Measurements from ENCODE around the gene CENPP. TPM values are rescaled to one million over a fixed set of nuclear protein-coding genes. Genes with fewer than 3 reads are reported as not detected.

CENPP gene
- total RNA-seq, 1 experiment from 2014 or later: 8.3 TPM

DNA sequence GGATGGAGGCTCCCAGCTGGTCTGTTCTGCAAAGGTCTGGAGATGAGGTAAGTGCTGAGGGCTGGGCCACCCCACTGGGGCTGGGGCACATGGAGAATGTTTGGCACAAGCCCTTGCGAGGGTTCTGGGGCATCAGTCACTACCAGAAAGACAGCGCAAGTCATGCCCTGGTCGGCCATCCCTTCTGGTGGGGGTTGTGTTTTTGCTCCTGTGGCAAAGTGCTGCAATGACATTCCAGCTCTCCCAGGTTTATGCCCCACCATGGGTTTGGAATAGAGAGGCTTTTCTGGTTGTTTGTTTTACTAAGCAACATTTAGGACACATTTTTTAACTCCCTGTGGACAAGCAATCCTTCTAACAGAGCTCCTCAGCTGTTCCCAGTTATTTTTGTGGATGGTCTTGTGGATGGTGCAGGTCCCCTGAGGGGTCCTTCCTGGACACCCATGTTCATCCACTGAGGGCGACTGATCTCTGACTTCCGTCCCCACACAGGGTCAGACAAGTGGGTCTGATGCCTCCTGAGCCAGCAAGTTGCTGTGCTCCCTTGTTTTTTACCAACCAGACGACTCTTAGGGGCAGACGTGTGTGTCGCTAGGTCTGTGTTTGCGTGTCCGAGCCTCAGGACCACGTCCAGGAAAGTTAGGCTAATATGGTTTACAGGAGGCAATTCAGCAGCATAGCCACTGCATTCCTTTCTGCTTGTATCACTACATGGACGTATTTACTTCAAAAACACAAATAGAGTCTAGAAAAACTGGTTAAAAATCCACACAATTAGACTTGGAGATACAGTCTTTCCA, 274.9 kb downstream of the CENPP start:
- Histone ChIP-seq H4K20me1 (ENCODE audit: low read length) (no peaks in the 10 kb centered on the region), H3K4me1 (ENCODE audit: insufficient read depth, low read length) (no peaks in the 10 kb centered on the region), H3K27me3 (ENCODE audit: low read length) (no peaks in the 10 kb centered on the region), H3K36me3 (ENCODE audit: low read depth, low read length) (no peaks in the 10 kb centered on the region), H2AFZ (ENCODE audit: low read length) (no peak overlapping the region), H3K79me2 (ENCODE audit: low read length) (no peaks in the 10 kb centered on the region), H3F3A (ENCODE audit: low read length, unreplicated experiment) (no peaks in the 10 kb centered on the region), H3K4me2 (ENCODE audit: low read length) (no peak overlapping the region), H3K9ac (ENCODE audit: low read length) (no peak overlapping the region), H3K27ac (ENCODE audit: low read length) (no peak overlapping the region), H3K9me3 (ENCODE audit: low read length) (no peaks in the 10 kb centered on the region), H3K4me3 (ENCODE audit: low read length) (no peak overlapping the region), H3K9me2 (replicated peaks; ENCODE audit: low read length) (no peaks in the 10 kb centered on the region)
- intact Hi-C loops (cut with micrococcal nuclease): no loop called here
- CTCF ChIA-PET: no interaction called here
- BruUV-seq (replicated peaks): no TSS peak
- DNase-seq (peak; percentile 8), ATAC-seq (no peak)
- TF ChIP-seq EZH2phosphoT487 (IDR thresholded peaks at IDR 0.05; ENCODE audit: borderline replicate concordance, low read length) (no peak), EZH2 (IDR thresholded peaks at IDR 0.05; ENCODE audit: low read length, unreplicated experiment) (no peak)
- TF ChIP-seq, protein P1, sequence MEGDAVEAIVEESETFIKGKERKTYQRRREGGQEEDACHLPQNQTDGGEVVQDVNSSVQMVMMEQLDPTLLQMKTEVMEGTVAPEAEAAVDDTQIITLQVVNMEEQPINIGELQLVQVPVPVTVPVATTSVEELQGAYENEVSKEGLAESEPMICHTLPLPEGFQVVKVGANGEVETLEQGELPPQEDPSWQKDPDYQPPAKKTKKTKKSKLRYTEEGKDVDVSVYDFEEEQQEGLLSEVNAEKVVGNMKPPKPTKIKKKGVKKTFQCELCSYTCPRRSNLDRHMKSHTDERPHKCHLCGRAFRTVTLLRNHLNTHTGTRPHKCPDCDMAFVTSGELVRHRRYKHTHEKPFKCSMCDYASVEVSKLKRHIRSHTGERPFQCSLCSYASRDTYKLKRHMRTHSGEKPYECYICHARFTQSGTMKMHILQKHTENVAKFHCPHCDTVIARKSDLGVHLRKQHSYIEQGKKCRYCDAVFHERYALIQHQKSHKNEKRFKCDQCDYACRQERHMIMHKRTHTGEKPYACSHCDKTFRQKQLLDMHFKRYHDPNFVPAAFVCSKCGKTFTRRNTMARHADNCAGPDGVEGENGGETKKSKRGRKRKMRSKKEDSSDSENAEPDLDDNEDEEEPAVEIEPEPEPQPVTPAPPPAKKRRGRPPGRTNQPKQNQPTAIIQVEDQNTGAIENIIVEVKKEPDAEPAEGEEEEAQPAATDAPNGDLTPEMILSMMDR (conservative IDR thresholded peaks at IDR 0.05; ENCODE audit: low read depth, low read length): no peak
- POLR2A ChIA-PET (ENCODE audit: unreplicated experiment): no interaction called here

DNA sequence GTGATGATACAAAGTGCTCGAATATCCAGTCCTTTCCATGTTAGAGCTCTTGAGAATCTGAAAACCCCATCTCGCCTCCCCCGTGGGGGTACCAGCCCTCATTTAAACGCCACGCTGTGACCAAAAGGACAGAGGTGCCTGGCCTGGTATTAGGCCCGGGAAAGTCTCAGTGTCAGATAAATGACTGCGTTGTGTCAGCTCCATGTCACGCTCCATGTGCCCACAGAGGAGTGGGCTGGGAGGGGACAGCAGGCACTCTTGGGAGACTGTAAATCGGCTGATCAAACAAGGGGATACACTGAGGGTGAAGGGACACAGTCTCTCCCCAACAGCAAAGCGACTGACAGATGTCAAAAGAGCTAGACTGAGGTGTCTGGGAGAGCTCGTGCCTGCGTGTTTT, 275.7 kb downstream of the CENPP start:
- DNase-seq (no peak), ATAC-seq (no peak)
- H2AFZ ChIP-seq (ENCODE audit: low read length): no peak overlapping the region
- no peaks in the 10 kb centered on the region for H3K79me2 ChIP-seq (ENCODE audit: low read length)
- H3K9me2 ChIP-seq (replicated peaks; ENCODE audit: low read length): no peaks in the 10 kb centered on the region
- no peaks in the 10 kb centered on the region for H3F3A ChIP-seq (ENCODE audit: low read length, unreplicated experiment)
- no peak overlapping the region for H3K4me3 ChIP-seq (ENCODE audit: low read length)
- H3K9ac ChIP-seq (ENCODE audit: low read length): no peak overlapping the region
- H3K4me2 ChIP-seq (ENCODE audit: low read length): no peak overlapping the region
- no peaks in the 10 kb centered on the region for H3K27me3 ChIP-seq (ENCODE audit: low read length)
- CTCF ChIA-PET: interaction anchor here (0.6 kb wide), 1 partner anchor 40 kb away, joined by 5 read pairs; no protein-coding TSS in a partner anchor
- intact Hi-C loops (cut with micrococcal nuclease): no loop called here
- H3K27ac ChIP-seq (ENCODE audit: low read length): no peak overlapping the region
- BruUV-seq (replicated peaks): no TSS peak
- POLR2A ChIA-PET (ENCODE audit: unreplicated experiment): no interaction called here
- TF ChIP-seq, protein P1 (conservative IDR thresholded peaks at IDR 0.05; ENCODE audit: low read depth, low read length): no peak
- TF ChIP-seq EZH2phosphoT487 (IDR thresholded peaks at IDR 0.05; ENCODE audit: borderline replicate concordance, low read length) (no peak), EZH2 (IDR thresholded peaks at IDR 0.05; ENCODE audit: low read length, unreplicated experiment) (no peak)
- H3K36me3 ChIP-seq (ENCODE audit: low read depth, low read length): no peaks in the 10 kb centered on the region
- no peaks in the 10 kb centered on the region for H3K4me1 ChIP-seq (ENCODE audit: insufficient read depth, low read length)
- no peaks in the 10 kb centered on the region for H4K20me1 ChIP-seq (ENCODE audit: low read length)
- H3K9me3 ChIP-seq (ENCODE audit: low read length): no peaks in the 10 kb centered on the region

DNA sequence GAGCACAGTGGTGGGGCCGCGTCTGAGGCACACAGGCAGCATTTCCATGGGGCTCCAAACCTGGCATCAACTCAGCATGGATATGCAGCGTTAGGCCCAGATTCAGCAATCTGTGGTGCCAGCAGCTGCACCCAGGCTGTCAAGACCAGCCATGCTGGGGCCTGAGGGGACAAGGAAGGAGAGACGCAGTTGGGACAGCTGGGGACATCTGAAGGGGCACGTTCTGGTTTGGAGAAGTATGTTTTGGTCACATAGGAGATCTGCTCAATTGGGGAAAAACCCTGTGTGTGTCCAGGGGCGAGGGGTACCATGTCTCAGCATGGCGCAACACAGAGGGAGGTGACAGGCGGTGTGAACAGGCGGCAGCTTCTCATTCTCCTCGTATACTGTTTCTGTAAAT, 276.7 kb downstream of the CENPP start:
- POLR2A ChIA-PET (ENCODE audit: unreplicated experiment): no interaction called here
- no peaks in the 10 kb centered on the region for H3K9me2 ChIP-seq (replicated peaks; ENCODE audit: low read length)
- H3F3A ChIP-seq (ENCODE audit: low read length, unreplicated experiment): no peaks in the 10 kb centered on the region
- H3K27me3 ChIP-seq (ENCODE audit: low read length): no peaks in the 10 kb centered on the region
- no peak overlapping the region for H2AFZ ChIP-seq (ENCODE audit: low read length)
- intact Hi-C loops (cut with micrococcal nuclease): no loop called here
- ATAC-seq: no peak
- no peaks in the 10 kb centered on the region for H3K79me2 ChIP-seq (ENCODE audit: low read length)
- no peak overlapping the region for H3K4me3 ChIP-seq (ENCODE audit: low read length)
- no peak overlapping the region for H3K27ac ChIP-seq (ENCODE audit: low read length)
- no peak for DNase-seq
- H3K4me2 ChIP-seq (ENCODE audit: low read length): no peak overlapping the region
- no peaks in the 10 kb centered on the region for H4K20me1 ChIP-seq (ENCODE audit: low read length)
- H3K4me1 ChIP-seq (ENCODE audit: insufficient read depth, low read length): no peaks in the 10 kb centered on the region
- no peaks in the 10 kb centered on the region for H3K9me3 ChIP-seq (ENCODE audit: low read length)
- TF ChIP-seq EZH2 (IDR thresholded peaks at IDR 0.05; ENCODE audit: low read length, unreplicated experiment): no peak
- TF ChIP-seq, protein P1 (conservative IDR thresholded peaks at IDR 0.05; ENCODE audit: low read depth, low read length): no peak
- TF ChIP-seq EZH2phosphoT487 (IDR thresholded peaks at IDR 0.05; ENCODE audit: borderline replicate concordance, low read length): no peak
- BruUV-seq (replicated peaks): no TSS peak
- no peak overlapping the region for H3K9ac ChIP-seq (ENCODE audit: low read length)
- CTCF ChIA-PET: no interaction called here
- H3K36me3 ChIP-seq (ENCODE audit: low read depth, low read length): no peaks in the 10 kb centered on the region

Data from PC-3 (cell line).